ENCODE results near the gene HJV. TPM values are rescaled to one million over a fixed set of nuclear protein-coding genes. Genes with fewer than 3 reads are reported as not detected.

HJV gene
- total RNA-seq, 1 experiment from 2014 or later: not detected

DNA sequence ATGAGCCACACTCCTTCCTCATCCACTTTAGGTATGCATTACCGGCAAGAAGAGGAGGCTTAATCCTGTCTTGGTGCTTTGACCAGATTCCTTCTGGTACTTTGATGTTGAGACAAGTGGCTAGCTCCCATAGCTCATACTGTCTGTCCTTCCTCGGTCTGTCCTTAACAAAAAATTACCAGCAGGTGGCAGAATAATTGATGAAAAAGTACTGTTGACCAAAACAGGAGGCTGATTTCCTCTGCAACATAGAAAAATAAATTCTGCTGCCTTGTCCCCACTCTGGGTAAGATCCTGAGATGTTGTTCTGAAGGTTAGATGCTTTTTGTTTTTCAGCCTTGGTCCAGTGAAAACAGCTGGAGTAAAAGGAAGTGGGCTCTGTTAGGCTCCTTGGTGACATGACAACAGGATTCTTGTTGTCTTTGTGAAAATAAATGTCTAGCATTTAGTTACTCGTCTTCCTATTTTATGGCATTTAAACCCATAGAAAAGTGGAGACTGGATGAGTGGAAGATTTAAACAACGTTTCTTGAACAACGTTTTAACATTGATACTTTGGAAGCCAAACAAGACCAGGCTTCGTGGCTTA, 11.2 kb upstream of the HJV start:
- H4K20me1 ChIP-seq (ENCODE audit: insufficient read depth): no peaks in the 10 kb centered on the region
- POLR2A ChIA-PET: interaction anchor here (0.7 to 1.4 kb wide), 3 partner anchors 19 to 434 kb away, joined by 3 to 15 read pairs (median 4); partner anchors contain the start of genes ANKRD34A and POLR3GL
- CTCF ChIA-PET: interaction anchor here (0.6 to 1.9 kb wide), 11 partner anchors 9 to 187 kb away, joined by 3 to 11 read pairs (median 4); partner anchors contain the start of genes ANKRD34A, HJV, NUDT17 and PIAS3
- no TSS peak for BruUV-seq (replicated peaks)
- no peaks in the 10 kb centered on the region for H3K79me2 ChIP-seq (ENCODE audit: insufficient read depth, low read length)
- no peak overlapping the region for H3K27ac ChIP-seq (ENCODE audit: low read depth, low read length)
- no peak overlapping the region for H3K9ac ChIP-seq (ENCODE audit: low read length)
- RAD21 ChIA-PET (ENCODE audit: low non-redundant PET in 1 of 2, low total read pairs in 2 of 2, uncharacterized antibody in 2 of 2, unreplicated experiment in 2 of 2): no interaction called here
- no peaks in the 10 kb centered on the region for H3K27me3 ChIP-seq (ENCODE audit: insufficient read depth, low read length)
- peaks cover 10 to 29% of the 10 kb centered on the region in 2 experiments for H3K4me1 ChIP-seq (ENCODE audit: control insufficient read depth in 1 of 2, insufficient read depth in 2 of 2, low read length in 2 of 2)
- H2AFZ ChIP-seq (ENCODE audit: low read depth, low read length, poor library complexity, severe bottlenecking): peak overlapping the region; percentile 19
- H3K9me2 ChIP-seq (ENCODE audit: insufficient read depth): no peaks in the 10 kb centered on the region
- intact Hi-C loops (cut with micrococcal nuclease): no loop called here
- no peak overlapping the region for H3K4me3 ChIP-seq (replicated peaks in 1 of 2; ENCODE audit: low read depth in 1 of 2, low read length in 2 of 2)
- no peaks in the 10 kb centered on the region for H3K9me3 ChIP-seq (ENCODE audit: control insufficient read depth in 1 of 2, insufficient read depth in 1 of 2, low read depth in 1 of 2, low read length in 2 of 2)
- no peak overlapping the region for H3K4me2 ChIP-seq (ENCODE audit: low read length)
- H3K36me3 ChIP-seq (ENCODE audit: control insufficient read depth in 1 of 2, insufficient read depth in 2 of 2, low read length in 2 of 2): no peaks in the 10 kb centered on the region
- TF ChIP-seq, protein P1, sequence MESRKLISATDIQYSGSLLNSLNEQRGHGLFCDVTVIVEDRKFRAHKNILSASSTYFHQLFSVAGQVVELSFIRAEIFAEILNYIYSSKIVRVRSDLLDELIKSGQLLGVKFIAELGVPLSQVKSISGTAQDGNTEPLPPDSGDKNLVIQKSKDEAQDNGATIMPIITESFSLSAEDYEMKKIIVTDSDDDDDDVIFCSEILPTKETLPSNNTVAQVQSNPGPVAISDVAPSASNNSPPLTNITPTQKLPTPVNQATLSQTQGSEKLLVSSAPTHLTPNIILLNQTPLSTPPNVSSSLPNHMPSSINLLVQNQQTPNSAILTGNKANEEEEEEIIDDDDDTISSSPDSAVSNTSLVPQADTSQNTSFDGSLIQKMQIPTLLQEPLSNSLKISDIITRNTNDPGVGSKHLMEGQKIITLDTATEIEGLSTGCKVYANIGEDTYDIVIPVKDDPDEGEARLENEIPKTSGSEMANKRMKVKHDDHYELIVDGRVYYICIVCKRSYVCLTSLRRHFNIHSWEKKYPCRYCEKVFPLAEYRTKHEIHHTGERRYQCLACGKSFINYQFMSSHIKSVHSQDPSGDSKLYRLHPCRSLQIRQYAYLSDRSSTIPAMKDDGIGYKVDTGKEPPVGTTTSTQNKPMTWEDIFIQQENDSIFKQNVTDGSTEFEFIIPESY (IDR thresholded peaks at IDR 0.05; ENCODE audit: extremely low read depth, insufficient replicate concordance, low read length): no peak
- TF ChIP-seq TCF7L2 (IDR thresholded peaks at IDR 0.05; ENCODE audit: borderline replicate concordance, extremely low read depth, insufficient read depth, insufficient read length) (peak; percentile 17), YY1 (IDR thresholded peaks at IDR 0.05; ENCODE audit: extremely low read depth, insufficient replicate concordance, low read depth, low read length) (no peak), SRF (IDR thresholded peaks at IDR 0.05; ENCODE audit: low read depth) (peak; percentile 68; the same call in 1 of the 2 replicates), RAD21 (IDR thresholded peaks at IDR 0.05; ENCODE audit: low read depth) (peak; percentile 61), ELF1 (IDR thresholded peaks at IDR 0.05; ENCODE audit: borderline replicate concordance, low read depth) (no peak), POLR2A (IDR thresholded peaks at IDR 0.05; ENCODE audit: borderline replicate concordance, extremely low read depth, insufficient read depth, insufficient read length) (no peak), CBX3 (IDR thresholded peaks at IDR 0.05; ENCODE audit: low read depth) (peak; percentile 19; the same call in 1 of the 2 replicates)
- TF ChIP-seq, protein P2, sequence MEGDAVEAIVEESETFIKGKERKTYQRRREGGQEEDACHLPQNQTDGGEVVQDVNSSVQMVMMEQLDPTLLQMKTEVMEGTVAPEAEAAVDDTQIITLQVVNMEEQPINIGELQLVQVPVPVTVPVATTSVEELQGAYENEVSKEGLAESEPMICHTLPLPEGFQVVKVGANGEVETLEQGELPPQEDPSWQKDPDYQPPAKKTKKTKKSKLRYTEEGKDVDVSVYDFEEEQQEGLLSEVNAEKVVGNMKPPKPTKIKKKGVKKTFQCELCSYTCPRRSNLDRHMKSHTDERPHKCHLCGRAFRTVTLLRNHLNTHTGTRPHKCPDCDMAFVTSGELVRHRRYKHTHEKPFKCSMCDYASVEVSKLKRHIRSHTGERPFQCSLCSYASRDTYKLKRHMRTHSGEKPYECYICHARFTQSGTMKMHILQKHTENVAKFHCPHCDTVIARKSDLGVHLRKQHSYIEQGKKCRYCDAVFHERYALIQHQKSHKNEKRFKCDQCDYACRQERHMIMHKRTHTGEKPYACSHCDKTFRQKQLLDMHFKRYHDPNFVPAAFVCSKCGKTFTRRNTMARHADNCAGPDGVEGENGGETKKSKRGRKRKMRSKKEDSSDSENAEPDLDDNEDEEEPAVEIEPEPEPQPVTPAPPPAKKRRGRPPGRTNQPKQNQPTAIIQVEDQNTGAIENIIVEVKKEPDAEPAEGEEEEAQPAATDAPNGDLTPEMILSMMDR (IDR thresholded peaks at IDR 0.05 in 2 of 3, conservative IDR thresholded peaks at IDR 0.05 in 1 of 3; ENCODE audit: borderline replicate concordance in 1 of 3, insufficient read depth in 1 of 3, low read depth in 2 of 3, low read length in 2 of 3): peak; percentile 48 to 63 (median 55); a peak in 5 of 6 replicates
- TF ChIP-seq, protein P3, sequence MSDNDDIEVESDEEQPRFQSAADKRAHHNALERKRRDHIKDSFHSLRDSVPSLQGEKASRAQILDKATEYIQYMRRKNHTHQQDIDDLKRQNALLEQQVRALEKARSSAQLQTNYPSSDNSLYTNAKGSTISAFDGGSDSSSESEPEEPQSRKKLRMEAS (IDR thresholded peaks at IDR 0.05): no peak
- 0 out of 2 replicates have a peak, but pooled peaks have one; percentile 10 for ATAC-seq
- DNase-seq (ENCODE audit: low read depth, low spot score): peak; percentile 48
